ENCODE data around the gene TGFBRAP1. TPM values are rescaled to one million over a fixed set of nuclear protein-coding genes. Genes with fewer than 3 reads are reported as not detected.
A peak's percentile ranks its signal among the peaks of the same experiment; 100 is the strongest.

TGFBRAP1 gene
- 10 to 100 TPM; 14.2 to 19.8 TPM for total RNA-seq

- peak within 1 kb of the TSS; percentile 71 for H3K27ac ChIP-seq
These were observed at the start of gene TGFBRAP1 for GRCh38 chr2:105329561-105330495. Gene TGFBRAP1, minus strand, starts transcription at chr2:105329735. Its CDS starts 21,434 bp downstream, at chr2:105308301.

GRCh38 chr2:105378921-105379383 lies 49.4 kb upstream of the TGFBRAP1 start:
- Histone ChIP-seq H3K27me3 (no peaks in the 10 kb centered on the region), H3K9me3 (no peaks in the 10 kb centered on the region), H3K27ac (peak overlapping the region; percentile 80), H3K4me3 (no peak overlapping the region), H3K9ac (ENCODE audit: low read depth in 2 of 2, low read length in 2 of 2) (no peak overlapping the region), H3K4me1 (no peaks in the 10 kb centered on the region), H3K36me3 (peaks cover 8% of the 10 kb centered on the region)
- no peak for DNase-seq
- intact Hi-C loops (cut with DNase I), result no loop called here
- no peak for TF ChIP-seq CTCF (IDR thresholded peaks at IDR 0.05)

More at GRCh38 chr2:105329561-105330495, at the start of gene TGFBRAP1:
- Histone ChIP-seq H3K36me3 (no peaks in the 10 kb centered on the region), H3K9me3 (no peaks in the 10 kb centered on the region), H3K27me3 (no peaks in the 10 kb centered on the region), H3K4me1 (peaks cover 14% of the 10 kb centered on the region), H3K4me3 (peak within 1 kb of the TSS; percentile 55), H3K9ac (ENCODE audit: low read depth in 2 of 2, low read length in 2 of 2) (peak within 1 kb of the TSS; percentile 79 to 84)
- no peak for TF ChIP-seq CTCF (IDR thresholded peaks at IDR 0.05)
- intact Hi-C loops (cut with DNase I), result no loop called here
- DNase-seq, result peak; percentile 48

GRCh38 chr2:105378276-105378840 lies 48.8 kb upstream of the TGFBRAP1 start:
- intact Hi-C loops (cut with DNase I), result no loop called here
- no peaks in the 10 kb centered on the region for H3K4me1 ChIP-seq

GRCh38 chr2:105377871-105378270 lies 48.3 kb upstream of the TGFBRAP1 start:
- no peak overlapping the region for H3K27ac ChIP-seq
- intact Hi-C loops (cut with DNase I), result no loop called here

More at GRCh38 chr2:105378276-105378840, 48.8 kb upstream of the TGFBRAP1 start:
- H3K9me3 ChIP-seq, result no peaks in the 10 kb centered on the region
- no peak for DNase-seq
- H3K9ac ChIP-seq (ENCODE audit: low read depth in 2 of 2, low read length in 2 of 2), result no peak overlapping the region
- no peak for TF ChIP-seq CTCF (IDR thresholded peaks at IDR 0.05)
- H3K36me3 ChIP-seq, result peaks cover 14% of the 10 kb centered on the region
- no peak overlapping the region for H3K4me3 ChIP-seq
- no peak overlapping the region for H3K27ac ChIP-seq
- H3K27me3 ChIP-seq, result no peaks in the 10 kb centered on the region

More at GRCh38 chr2:105377871-105378270, 48.3 kb upstream of the TGFBRAP1 start:
- Histone ChIP-seq H3K9ac (ENCODE audit: low read depth in 2 of 2, low read length in 2 of 2) (no peak overlapping the region), H3K36me3 (peaks cover 15% of the 10 kb centered on the region), H3K9me3 (no peaks in the 10 kb centered on the region), H3K4me3 (no peak overlapping the region), H3K4me1 (no peaks in the 10 kb centered on the region), H3K27me3 (no peaks in the 10 kb centered on the region)
- no peak for DNase-seq
- no peak for TF ChIP-seq CTCF (IDR thresholded peaks at IDR 0.05)
